HG02973 (cell line): ENCODE measurements around the gene PARN.

Experiments used
- ATAC-seq: cut with Tn5 transposase; IDR thresholded peaks from one replicate; pipeline ENCODE4 v1.9.1; 2021; ENCODE audit warnings: moderate library complexity; ENCODE audit not compliant: unreplicated experiment

PARN gene

DNA sequence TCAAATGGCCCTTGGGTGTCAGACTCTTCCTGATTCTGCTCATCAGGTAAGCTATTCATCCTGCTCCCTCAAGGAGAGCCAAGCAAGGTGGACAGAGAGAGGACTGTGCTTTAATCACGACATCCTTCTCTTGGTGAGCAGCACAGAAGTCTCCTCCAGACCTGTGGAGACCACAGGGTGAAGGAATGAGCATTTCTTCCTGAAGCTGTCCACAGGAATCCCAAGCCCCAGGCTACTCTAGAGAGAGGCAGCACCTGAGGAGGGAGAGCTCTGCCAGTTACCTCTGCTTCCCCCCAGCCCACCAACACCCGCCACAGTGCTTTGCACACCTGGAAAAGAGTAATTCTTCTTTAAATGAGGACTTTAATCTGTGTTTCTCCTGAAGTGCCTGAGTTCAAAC, 100.0 kb downstream of the PARN start:
- ATAC-seq, result no peak

DNA sequence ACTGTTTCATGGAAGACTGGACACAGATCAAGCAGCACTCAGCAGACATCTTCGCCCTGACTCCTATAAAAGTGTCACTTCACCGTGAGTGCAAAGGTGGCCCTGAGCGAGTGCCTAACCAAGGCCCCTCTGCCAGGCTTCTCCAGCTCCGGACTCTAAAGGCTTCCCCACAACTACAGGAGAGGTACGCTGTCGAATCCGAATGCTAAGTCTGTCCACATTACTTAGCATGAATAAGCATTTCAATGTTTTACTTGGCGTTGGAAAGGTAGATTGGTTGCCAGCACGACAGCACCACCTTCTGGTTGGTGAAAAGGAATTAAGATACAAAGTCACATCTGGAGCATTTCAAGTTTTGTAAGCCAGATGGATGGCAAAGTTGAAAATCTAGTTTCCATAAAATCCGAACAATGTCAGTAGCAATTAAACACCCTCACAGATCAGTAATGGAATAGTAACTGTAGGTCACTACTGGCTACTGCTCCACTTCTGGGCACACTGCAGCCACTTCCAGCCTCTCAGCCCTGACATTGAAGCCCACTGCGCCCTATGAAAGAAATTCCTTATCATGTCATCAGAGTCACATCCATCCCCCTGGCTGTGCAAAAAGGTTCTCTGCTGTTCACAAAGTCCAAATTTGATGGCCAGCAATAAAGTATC, 100.9 kb downstream of the PARN start:
- ATAC-seq, result no peak

DNA sequence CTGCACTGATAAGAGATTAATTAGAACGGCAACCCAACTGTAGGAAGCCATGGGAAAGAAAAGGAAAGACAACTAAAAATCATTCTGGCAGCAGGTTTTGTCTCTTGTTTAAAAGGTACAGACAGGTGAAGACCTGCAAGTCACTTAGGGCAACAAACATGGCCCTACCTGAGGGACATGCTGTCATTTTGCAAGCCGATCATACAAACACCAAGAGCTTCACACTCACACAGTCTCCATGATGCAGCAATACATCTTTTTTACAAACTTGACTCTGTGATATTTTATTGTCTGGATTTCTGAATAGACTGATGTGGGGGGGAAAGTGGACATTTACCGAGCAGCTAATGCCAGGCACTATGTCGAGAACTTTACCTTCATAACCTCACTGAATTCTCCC, 101.8 kb downstream of the PARN start:
- ATAC-seq, result no peak

DNA sequence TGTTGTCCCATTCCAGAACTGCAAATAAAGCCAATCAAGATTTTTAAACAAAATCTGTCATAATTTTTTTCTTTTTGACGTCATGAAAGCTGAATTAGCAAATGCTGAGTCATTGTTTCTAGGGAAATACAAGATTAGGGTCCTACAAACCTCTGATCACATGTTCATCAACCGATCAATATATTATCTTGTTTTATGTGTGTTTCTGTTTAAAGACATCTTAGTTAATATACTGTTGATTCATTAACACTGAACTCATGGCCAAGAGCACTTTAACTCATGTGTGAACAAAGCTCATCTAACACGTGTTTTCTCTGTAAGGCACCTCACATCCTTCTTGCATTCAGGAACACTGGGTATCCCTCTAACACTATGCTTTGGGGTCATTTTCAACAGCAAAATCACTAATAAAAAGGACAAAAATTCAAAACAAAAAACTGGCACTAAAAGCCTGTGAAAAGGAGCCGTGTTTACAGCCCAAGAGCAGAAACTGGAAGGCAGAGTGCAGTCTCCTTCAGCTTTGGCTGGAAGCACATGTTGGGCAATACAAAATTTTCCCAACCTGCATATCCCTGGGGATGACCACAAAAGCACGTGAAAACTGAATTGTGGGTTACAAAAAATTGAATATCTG, 102.5 kb downstream of the PARN start:
- ATAC-seq, result no peak

DNA sequence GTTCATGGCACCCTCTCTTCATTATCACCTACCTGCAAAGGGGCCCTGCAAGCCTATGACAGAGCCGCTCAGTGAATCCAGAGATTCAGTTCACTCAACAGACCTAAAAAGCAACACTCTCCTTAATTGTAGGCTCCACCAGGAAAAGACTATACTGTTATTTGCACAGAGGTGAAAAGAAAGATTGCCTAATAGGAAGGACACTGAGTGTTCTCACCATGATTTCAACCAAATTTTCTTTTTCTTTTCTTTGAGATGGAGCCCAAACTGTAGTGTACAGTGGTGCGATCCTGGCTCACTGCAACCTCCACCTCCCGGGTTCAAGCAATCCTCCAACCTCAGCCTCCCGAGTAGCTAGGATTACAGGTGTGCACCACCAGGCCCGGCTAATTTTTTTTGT, 104.5 kb downstream of the PARN start:
- ATAC-seq, result no peak

DNA sequence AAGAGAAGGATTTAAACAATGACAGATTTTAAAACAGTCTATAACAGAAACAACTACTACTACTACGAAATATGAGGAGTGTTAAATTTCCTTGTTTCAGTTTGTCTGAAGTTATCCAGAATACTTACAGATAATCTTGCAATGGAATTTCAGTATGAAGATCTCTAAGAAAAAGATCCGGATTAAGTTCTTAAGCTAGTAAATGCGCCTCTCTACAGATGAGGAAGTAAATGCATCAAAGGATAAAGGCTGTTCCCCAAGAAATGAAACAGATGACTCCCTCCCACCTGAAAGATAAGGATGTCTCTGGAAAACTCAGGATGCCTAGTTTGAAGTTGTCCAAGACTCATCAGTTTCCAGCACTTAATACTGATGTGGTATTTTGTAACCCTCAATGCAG, 105.1 kb downstream of the PARN start:
- ATAC-seq, result no peak

DNA sequence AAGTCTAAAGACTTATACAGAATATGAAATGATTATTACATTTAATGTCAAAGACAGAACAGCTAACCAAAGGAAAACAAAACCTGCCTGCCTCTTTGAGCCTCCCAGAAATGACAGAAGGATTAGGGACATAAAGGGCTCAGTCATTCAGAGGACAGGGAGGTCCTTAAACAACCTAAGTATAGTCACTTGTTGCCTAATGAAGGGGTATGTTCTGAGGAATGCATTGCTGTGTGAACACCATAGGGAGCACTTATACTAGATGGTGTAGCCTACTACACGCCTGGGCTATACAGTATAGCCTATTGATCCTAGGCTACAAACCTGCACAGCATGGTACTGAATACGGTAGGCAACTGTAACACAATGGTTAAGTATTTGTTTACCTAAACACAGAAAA, 106.4 kb downstream of the PARN start:
- ATAC-seq, result no peak

DNA sequence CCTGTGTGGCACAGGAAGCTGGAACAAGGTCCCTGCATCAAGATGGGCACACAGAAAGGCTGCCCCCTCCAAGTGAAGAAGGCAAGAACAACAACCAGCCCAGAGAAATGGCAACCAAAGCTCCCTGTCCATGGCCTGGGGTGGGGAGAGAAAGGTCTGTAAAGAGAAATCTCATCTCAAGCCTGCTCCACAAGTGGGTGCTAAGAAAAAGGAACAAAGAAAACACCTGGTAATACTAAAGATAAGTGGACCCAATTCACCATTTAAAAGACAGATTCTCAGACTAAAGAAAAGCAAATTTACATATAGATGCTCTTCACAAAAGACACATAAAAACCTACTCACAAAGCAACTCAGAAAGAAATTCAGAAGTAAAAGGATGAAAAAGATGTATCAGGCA, 107.4 kb downstream of the PARN start:
- no peak for ATAC-seq

DNA sequence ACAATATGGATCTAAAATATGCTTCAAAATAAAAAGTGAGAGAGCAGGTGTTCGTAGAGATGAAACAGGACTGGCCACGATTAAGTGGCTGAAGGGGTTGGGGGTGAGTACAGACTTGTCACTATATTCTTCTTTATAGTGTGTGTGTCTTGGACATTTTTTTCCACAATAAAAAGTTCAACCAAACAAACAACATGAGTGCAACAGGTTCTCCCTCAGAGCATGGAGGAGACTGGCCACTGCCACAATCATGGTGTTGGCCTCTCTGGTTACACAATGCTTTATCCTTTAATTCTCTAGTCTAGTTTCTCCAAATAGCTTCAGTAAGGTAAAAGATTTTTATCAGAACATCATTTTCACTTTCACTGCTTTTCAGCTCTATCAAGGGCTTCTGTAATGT, 109.3 kb downstream of the PARN start:
- ATAC-seq, result no peak

DNA sequence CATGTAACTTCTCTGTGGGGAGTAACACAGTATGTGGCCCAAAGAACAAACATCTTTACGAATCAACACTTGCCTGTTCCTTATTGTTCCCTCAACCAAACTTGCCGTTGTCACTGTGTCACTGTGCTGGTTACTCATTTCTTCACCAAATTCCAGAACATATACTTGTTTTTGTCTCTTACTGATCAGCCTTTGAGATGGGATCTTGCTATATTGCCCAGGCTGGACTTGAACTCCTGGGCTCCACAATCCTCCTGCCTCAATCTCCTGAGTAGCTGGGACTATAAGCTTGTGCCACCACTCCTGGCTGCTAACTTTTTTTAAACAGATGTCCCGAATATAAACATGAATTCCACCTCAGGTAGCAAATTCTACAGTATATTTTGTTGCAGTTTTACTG, 115.1 kb downstream of the PARN start:
- no peak for ATAC-seq

DNA sequence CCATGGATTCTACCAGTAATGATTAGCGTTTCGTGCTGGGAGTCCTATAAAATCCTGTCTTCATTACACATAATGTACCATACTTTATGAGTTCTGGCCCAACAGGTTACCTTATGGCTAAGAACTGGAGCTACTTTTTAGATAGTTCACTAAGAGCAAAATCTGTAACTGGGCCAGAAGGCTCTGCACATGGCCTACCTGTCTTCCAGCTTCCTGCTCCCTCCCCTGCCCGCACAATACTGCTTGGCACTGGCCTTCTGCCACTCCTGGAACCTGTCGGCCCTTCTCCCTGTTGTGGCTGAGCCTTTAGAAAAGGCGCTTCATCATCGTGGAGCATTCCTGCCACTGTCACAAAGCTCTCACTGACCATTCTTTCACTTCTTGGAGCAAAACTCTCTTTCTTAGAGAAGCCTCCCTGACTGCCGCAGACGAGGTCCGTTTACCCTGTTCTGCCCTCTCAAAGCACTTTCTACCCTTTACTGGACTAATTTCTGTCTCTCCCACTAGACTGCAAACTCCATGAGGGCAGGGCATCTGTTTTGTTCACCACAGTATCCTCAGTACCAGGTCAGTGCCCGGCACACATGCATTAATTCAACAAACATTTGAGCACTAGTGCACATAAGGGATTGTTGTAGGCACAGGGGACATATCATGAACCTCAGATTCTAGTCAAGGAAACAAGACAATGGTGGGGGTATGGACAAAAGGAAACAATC, 116.5 kb downstream of the PARN start:
- ATAC-seq, result no peak

DNA sequence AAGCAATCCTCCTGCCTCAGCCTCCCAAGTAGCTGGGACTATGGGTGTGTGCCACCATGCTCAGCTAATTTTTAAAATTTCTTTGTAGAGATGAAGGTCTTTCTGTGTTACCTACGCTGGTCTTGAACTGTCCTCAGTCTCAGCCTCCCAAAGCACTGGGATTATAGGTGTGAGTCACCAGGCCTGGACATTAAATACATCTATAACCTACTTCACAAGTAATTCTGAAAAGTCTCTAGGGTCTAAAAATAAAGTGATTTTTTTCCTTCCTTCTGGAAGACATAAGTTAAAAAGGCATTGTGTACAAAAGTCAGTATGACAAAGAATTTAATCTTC, 118.3 kb downstream of the PARN start:
- ATAC-seq, result no peak

DNA sequence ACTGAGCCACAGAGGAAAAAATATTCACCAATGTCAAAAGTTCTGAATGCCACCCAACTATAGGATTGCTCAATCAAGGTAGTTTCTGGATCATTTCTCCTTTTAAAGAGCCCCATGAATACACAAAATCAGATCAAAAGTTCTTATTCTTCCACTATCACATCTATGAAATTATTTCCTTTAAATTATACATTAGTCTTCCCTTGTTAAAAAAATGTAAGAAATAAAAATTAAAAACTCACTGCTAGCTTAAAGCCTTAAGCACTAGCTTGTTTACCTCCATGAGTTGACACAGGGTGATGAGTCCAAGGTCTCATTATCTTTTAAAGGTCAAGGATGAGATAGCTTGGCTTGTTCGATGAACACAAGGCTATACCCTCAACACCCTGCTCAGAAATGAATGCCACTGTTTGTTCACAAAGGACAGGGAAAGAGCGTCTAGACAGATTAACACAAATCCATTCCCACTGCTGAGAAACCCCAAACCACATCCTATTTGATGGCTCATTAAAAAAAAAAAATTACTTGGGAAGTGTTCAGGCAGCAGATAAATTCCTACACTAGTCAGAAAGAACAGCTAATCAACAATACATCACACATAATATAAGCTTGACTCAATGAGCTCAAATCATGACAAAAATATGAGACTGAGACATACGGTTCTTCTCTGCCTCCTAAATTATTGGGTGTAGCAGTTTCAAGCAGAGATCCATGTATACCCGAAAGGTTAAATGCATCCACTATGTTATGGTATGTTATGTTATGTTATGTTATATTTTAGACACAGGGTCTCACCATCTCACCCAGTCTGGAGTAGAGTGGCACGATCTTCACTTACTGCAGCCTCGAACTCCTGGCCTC, 118.9 kb downstream of the PARN start:
- ATAC-seq, result no peak

DNA sequence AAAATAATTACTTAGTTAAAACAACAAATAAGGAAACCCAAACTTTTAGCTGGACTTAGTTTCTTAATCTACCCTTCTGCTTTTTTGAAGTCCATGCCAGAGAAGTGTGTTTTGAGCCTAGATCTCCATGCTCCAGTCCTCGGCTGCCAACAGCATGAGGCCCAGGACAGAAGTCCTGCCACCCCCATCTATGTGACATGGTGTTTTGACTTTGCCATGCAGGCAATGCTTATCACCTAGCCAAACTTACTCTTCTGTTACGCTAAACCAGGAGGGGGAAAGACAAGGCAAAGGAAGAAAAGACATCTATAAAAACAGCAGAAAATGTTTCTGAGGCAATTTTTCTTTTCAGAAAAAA, 119.5 kb downstream of the PARN start:
- no peak for ATAC-seq

DNA sequence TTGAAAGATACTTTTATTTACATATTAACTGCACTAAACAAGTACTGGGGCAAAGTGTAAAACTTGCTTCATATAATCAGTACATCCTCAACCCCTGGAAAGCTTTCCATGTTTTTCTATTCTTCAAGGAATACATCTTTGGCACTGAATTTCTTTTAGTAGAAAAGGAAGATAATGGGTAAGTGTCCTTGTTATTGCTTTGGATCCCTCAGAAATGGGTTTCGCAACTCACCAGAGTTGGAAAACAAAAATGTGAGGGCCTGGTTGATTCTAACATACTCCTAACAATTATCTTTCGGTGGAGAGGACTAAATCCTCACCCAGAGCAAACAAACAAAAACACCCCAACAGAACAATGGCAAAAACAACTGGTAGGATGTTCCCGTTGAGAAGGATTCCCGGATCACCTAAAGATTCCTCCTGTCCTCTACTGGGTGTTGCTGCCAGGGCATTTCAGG, 120.4 kb downstream of the PARN start:
- no peak for ATAC-seq

DNA sequence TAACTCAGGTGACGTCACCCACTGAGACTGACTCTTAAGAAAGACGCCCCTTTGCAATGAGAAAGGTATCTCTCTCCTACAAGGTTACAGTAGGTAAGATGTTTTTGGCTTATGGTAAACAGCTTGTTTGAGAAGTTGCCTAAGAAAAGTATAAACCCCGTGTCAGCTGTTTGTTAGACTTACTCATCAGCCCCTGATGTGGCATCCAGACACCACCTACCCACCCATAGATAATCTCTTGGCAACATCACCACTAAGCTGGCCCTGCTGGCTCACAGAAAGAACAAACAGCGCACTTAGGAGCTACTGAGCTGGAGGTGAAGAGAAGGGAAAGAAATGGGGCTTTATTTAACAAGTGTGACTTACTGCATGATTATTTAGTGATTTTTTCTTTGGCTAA, 121.0 kb downstream of the PARN start:
- ATAC-seq, result no peak

DNA sequence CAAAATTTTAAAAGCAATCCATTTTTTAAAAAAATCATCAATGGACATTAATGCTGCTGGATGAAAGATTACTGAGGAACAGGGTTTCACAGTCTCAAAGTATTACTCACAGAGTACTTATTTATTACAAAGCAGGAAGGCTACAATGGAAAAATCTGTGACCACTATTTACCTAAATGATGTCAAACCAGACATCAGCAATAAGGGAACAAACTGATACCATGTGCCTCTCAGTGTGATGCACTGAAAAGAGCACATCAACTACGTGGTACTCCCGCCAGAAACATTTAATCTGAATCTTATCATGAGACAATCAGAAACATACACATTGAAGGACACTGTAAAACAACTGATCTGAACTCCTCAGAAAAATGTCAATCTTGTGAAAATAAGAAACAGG, 124.2 kb downstream of the PARN start:
- ATAC-seq, result no peak

DNA sequence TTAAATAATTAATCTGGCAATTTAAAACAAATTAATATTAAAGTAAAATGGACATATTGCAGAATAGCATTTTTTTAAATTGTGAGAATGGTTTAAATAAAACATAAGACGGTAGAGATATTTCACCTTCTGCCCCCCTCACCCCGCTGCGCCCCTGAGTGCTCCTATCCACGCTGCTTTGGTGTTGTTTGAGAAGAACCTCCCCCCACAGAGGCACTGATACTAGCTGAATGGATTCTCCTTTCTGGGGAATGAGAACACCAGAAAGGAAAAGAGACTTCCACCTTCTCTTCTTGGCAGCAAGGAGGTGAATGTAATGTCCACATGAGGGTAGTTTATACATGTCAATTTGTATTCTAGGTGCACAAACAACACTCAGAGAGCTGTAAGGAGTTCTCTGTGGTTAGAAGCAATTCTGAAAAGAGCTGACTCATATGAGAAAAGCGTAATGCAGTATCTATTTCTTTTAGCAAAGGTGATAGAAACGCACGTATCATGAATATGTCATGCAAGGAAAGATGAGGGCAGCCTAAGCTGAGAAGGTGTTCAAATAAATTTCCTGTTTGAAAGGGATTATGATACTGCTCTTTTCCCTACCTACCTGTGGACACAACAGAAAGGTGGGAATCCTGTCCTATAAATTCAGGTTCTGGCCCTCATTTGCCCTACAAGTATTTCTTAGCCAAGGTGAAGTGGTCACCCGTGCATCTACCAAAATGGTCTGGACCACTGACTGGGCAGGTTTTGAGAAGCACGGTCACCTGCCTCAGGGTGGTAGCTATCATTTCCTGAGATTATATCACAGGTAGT, 126.9 kb downstream of the PARN start:
- ATAC-seq, result peak; percentile 70

DNA sequence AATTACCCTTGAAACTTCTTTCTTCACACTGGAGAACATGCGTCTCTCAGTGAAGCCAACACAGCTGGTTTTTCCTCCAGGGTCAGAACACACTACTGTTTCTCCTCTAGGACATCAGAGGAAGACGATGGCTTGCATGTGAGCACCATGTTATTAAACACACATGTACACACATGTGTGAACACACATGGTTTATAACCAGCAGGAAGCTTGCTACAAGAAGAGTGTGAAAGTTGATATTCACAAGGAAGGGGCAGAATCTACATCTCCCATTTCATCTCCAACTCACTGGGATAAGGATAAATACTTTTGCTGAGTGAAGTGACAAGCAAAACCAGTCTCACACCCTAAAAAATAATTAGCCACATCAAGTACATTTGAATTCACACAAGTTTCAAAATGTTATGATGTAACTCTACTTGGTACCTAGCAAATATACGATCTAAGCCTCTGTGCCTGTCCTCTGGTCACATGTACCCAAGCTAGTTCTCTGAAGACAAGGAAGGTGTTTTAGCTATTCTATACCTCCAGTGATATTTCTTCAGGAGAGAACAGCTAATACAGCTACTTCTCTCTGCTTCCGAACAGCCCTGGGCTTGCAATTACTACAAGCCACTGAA, 127.7 kb downstream of the PARN start:
- ATAC-seq, result no peak
